Cardiac ventricle fibroblast (primary cell): Measurements from ENCODE around the gene TAF11L6. TPM values are rescaled to one million over a fixed set of nuclear protein-coding genes. Genes with fewer than 3 reads are reported as not detected.

Source experiments
- total RNA-seq: library from RNA; depleted of rRNA; stranded (reverse); fragments of >200 nt; gene quantifications from 2 replicates; pipeline ENCODE4 v1.2.3, GENCODE V29; 2015

TAF11L6 gene
- not detected in 2 replicates for total RNA-seq

GRCh38 chr5:17528369-17528768, at the start of gene TAF11L6:
TAF11L6 (plus strand) TSS chr5:17528669.

GRCh38 chr5:17497931-17498330, 30.5 kb upstream of the TAF11L6 start, which contains the start of gene TAF11L2:
TAF11L2 (plus strand) TSS chr5:17498231.

GRCh38 chr5:17518067-17518466, 10.4 kb upstream of the TAF11L6 start, which contains the start of gene TAF11L3:
TAF11L3 (plus strand) TSS chr5:17518367.

GRCh38 chr5:17521501-17521900, 7.0 kb upstream of the TAF11L6 start, which contains the start of gene TAF11L4:
TAF11L4 (plus strand) TSS chr5:17521801.

GRCh38 chr5:17524935-17525334, 3.5 kb upstream of the TAF11L6 start, which contains the start of gene TAF11L5:
TAF11L5 (plus strand) TSS chr5:17525235.

Other genes starting within 250 kb of the TAF11L6 start
- gene TAF11L2, start 30.4 kb upstream of the TAF11L6 start, total RNA-seq = not detected in 2 replicates
- gene TAF11L3, start 10.3 kb upstream of the TAF11L6 start, total RNA-seq = not detected in 2 replicates
- not detected in 2 replicates for gene TAF11L4, start 6.9 kb upstream of the TAF11L6 start, total RNA-seq
- gene TAF11L5, start 3.4 kb upstream of the TAF11L6 start, total RNA-seq = not detected in 2 replicates
- gene TAF11L7, start 57.1 kb downstream of the TAF11L6 start, total RNA-seq = not detected in 2 replicates
- not detected in 2 replicates for gene TAF11L8, start 62.3 kb downstream of the TAF11L6 start, total RNA-seq
- not detected in 2 replicates for gene TAF11L9, start 65.7 kb downstream of the TAF11L6 start, total RNA-seq
- not detected in 2 replicates for gene TAF11L10, start 69.2 kb downstream of the TAF11L6 start, total RNA-seq
- gene TAF11L11, start 75.5 kb downstream of the TAF11L6 start, total RNA-seq = not detected in 2 replicates
- not detected in 2 replicates for gene TAF11L12, start 81.7 kb downstream of the TAF11L6 start, total RNA-seq
- not detected in 2 replicates for gene TAF11L13, start 103.4 kb downstream of the TAF11L6 start, total RNA-seq
- not detected in 2 replicates for gene TAF11L14, start 105.8 kb downstream of the TAF11L6 start, total RNA-seq